CD4-positive, alpha-beta T cell treated with Interleukin-4 for 1 hour (primary cell): Measurements from ENCODE around the gene DDX25.

Experiments used
- DNase-seq, 2 donors: peaks; one replicate each; pipeline ENCODE4 v3.0.0-alpha.2; 2020 to 2022

The DDX25 gene

GRCh38 chr11:125939081-125939521 lies 34.8 kb downstream of the DDX25 start:
- DNase-seq: no peak

DNA sequence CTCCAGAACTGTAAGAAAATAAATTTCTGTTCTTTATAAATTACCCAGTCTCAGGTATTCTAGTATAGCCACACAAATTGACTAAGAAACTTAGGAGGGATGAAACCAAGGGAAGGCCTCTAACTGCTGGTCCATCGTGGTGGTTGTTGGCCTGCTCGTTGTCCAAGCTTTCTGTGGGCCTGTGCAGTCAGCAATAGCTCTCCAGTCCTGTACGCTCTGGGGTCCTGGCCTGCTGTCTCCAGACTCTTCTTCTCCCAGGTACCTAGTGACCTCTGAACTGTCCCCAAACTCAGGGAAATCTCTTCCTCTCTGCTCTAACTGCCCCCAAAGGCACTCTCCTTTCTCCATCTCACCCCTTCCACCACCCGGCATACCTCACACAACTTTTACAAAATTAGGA lies 35.8 kb downstream of the DDX25 start:
- DNase-seq: no peak

GRCh38 chr11:125941267-125941618 lies 36.9 kb downstream of the DDX25 start:
- no peak for DNase-seq

DNA sequence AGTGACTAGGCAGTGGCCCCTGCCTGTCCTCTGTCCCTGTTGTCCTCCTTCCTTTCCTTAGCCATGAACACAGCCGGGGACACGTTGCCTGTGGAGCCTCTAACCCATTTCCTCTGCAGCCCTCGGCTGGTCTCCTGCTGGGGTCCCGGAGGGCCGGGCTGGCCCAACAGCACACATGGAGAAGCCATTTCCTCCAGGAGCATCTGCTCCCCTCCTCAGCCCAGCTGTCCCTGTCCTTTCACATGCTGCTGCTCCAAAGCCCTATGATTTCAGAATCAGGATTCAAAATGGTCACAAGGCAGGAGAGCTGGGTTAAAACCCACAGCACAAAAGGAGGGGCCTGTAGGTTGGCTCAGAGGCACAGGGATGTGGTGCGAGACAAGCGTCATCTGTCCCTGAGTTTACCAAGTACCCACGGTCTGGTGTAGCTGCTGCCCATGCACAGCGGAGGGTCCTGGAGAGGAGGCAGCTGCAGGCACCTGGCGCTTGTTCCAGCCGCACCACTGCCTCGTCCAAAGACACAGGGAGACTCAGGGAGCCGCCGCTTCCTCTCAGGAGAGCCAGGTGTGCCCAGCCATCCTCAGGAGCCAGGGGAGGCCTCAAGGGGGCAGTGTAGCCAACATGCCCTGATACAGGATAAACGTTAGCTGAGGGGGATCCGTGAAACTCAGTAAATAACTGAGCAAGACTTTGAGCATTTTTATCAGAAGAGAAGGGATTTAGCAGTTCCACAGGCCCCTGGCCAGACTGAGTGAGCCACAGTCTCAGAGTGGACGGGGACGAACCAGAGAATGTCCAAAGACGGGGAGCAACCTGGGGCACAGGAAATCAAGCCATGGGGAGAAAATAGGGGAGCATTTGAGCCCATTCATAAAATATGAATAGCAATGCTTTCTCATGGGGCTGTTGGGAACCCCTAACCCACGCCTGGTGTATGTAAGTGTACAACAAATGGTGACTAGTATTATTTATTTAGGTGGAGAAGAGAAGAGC lies 37.6 kb downstream of the DDX25 start:
- DNase-seq: peak in 1 of 2 donors; percentile 33

GRCh38 chr11:125942771-125943428 lies 38.6 kb downstream of the DDX25 start:
- DNase-seq: no peak

DNA sequence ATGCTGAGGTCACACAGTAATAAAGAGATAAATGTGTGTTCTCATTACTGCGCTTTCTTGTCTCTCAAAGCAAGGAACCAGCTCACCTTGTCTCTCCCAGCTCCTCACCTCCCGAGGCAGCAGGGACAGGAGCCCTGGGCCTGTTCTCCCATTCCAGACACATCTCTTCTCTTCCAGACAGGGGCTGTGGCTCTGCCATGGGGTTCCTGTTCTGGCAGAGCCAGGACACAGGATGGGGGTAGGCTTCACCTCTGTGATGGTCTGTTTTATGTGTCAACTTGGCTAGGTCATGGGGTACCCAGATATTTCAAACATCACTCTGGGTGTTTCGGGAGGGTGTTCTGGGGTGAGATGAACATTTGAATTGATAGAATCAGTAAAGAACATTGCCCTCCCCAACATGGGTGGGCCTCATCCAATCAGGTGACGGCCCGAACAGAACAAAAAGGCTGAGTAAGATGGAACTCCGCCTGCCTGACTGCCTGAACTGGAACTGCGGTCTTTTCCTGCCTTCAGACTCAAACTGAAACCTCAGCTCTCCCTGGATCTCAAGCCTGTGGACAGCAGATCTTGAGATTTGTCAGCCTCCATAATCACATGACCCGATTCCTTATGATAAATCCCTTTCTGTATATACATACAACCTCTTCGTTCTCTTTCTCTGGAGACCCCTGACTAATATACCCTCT lies 39.5 kb downstream of the DDX25 start:
- DNase-seq: no peak

DNA sequence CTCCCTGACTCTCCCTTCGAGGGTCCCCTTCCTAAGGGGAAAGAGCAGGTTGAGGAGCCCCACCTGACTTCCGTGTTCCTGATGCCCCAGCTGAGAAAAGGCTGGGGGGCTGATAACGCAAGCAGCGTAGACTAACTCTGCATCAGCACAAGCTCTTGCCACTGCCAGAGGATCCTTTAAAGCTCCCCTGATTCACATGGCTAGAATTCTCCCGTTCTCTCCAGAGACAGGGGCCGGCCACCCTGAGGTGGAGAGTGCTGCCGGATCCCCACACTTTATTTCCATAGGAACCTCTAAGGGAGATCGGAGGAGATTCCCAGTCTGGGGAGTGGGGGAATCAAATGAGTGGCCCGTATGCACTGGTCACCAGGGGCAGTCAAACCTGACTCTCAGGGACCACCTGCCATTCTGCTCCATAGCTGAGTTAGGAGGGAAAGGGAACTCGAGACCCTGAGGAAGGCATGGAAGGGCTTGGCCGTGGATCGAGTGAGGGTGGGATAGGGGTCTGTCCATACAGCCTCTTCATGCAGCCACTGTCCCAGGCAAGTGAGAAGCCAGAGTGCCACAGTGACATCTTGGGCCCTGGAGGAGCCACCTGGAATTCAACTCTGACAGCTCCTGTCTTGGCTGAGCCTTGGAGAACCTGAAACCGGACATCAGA lies 40.2 kb downstream of the DDX25 start:
- DNase-seq: no peak

DNA sequence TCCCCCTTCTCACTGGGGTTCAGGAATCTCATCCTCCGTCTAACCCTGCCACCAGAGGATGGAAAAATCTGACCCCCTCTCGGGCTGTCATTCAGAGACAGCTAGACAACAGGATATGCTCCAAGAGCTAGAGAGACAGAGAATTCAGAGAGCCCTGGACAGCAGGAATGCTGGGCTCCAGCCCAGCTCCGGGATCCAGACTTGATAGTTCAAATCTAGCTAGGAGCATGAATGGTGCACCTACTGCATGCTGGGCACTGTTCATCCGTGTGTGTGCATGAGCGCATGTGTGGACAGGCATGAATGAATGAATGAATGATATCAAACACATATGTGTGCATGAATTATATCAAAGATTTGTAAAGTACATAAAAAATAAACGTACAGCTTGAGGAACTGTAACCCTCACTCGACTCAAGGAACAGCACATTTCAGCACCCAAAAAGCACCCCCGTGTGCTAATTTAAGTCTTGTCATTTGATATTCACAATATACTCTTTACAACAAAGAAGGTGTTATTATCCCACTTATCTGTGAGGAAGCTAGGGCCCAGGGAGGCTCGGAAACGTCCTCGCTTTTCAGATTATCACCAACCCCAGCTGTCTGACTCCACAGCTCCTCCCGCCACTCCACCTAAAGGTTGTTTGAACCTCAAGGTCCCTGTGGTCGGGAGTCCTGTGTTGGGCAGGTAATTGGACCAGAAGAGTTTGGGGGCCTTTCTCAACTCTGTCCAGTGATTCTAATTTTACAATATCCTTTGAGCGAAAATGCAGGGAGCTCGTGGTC lies 40.9 kb downstream of the DDX25 start:
- no peak for DNase-seq

- no peak for DNase-seq
Measured at GRCh38 chr11:125945797-125946520, 41.7 kb downstream of the DDX25 start, which contains the start of gene VSIG10L2. Gene VSIG10L2 (plus strand): TSS chr11:125946044. CDS start chr11:125946056, 12 bp downstream.

DNA sequence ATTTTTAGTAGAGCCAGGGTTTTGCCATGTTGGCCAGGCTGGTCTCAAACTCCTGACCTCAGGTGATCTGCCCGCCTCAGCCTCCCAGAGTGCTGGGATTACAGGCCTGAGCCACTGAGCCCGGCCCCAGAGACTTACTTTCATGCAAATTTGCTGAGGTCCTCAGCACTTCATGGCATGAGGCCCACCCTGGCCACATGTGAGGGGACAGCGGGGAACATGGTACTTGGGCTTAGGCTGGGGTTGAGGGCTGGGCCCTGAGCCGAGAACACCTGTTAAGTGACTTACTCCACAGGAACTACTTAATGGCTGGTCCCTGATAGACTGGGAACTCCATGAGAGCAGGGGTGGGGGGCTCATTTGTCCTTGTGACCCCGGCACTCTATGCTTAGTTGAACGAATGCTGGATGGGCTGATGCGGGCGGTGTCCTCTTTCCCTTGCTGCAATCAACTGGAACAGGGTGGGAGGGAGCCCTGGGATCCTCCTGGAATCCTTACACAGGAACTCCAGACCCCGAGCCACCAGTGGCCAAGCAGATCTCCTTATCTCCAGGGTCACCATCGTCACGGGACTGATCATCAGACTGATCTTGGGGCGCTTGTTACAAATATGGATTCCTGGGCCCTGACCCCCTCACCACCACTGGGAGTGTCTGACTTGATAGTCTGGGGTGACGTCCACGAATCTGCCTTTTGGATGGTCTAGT lies 42.6 kb downstream of the DDX25 start:
- no peak for DNase-seq

DNA sequence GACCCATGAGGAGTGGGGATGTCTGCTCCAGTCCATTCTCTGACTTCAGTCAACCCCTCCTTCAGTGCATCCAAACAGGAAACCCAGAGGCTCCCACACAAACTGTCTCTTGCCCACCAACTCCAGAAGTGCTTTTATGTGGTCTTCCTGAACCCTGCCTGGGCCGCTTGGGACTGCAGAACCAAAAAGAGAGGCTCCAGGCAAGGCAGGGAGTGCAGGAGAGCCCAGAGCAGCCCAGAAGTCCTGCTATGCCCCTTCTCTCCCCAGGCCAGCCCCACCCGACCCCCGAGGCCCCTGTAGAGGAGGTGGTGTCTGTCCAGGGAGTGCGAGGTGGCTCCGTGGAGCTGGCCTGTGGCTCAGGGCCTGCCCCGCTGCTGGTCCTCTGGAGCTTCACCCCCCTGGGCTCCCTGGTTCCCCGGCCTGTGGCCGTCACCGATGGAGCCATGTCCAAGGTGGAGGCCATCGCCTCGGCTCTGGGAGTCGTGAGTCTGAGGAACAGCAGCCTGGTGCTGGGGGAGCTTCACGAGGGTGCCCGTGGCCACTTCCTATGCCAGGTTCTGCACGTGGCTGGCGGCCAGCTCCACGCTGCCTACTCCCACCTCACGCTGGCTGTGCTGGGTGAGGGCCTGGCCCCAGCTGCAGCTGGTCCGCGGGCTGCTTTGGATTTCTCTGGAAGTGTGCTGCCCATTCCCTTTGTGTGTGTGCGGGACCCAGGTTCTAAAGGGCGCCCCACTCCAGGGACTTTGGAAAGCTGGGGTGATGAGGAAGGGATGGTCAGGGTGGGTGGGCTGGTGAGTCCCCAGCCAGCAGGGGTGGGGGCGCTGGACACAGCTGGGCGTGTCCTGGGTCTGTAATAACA lies 43.3 kb downstream of the DDX25 start:
- no peak for DNase-seq

DNA sequence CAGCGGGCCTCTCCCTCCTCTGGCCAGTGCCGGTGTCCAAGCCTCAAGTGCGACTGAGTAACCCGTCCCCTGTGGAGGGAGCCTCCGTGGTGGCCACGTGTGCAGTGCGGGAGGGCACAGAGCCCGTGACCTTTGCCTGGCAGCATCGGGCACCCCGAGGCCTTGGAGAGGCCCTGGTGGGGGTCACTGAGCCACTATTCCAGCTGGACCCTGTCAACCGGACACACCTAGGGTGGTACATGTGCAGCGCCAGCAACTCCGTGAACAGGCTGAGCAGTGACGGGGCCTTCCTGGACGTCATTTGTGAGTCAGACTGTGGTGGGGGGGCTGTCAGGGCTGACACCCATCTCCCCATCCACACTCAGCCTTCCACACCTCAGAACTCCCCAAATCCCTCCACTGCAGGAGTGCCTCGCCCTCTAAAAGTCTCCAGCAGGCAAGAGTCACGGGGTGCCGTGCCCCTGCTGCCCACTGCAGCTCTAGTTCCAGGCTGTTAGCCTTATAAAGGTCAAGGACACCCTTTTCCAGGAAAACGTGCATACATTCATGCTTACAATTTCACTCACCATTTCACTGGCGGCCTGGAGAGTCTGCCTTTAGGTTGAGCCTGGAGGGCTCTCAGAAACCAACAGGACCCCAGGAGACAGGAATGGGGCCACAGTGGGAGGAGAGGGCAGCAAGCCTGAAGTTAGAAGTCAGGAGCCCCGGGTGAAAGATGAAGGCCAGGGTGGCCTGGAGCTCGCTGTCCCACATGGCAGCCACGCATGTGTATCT lies 44.2 kb downstream of the DDX25 start:
- no peak for DNase-seq

GRCh38 chr11:125949271-125950177 lies 45.2 kb downstream of the DDX25 start:
- DNase-seq: no peak

DNA sequence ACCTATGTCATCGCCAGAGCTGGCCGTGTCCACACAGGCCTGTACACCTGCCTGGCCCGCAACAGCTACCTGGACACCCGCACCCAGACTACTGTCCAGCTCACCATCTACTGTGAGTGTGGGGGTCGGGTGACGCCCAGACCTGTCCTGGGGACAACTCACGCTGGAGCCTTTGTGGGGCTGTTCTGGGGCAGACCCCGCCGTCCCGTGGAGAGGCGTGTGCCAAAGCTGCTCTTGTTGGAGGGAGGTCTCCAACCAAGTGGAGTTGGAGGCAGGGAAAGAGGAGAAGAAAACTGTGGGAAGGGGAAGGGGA lies 45.8 kb downstream of the DDX25 start:
- no peak for DNase-seq

GRCh38 chr11:125950696-125951651 lies 46.7 kb downstream of the DDX25 start:
- no peak for DNase-seq

DNA sequence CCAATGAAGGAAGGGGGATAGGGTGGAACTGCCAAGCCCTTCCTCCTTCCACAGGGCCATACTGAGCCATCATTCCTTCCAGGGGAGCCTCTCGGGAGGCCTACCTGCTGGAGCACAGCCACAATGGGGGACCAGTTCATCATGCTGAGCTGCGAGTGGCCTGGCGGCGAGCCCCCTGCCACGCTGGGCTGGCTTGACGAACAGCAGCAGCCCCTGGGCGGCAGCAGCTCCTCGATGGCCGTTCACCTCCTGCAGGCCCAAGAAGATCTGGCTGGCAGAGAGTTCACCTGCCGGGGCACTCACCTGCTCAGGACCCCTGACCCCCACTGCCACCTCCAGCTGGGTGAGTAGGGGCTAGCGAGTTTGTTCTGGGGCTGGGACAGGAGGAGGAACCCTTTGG lies 47.4 kb downstream of the DDX25 start:
- no peak for DNase-seq

- no peak for DNase-seq
Measured at GRCh38 chr11:125952559-125952958, 48.3 kb downstream of the DDX25 start.
